ENCODE measurements around the gene LRPAP1.

Gene LRPAP1

GRCh38 chr4:3531318-3531878 lies 824 bp downstream of the LRPAP1 start:
- TF ChIP-seq, protein P1, sequence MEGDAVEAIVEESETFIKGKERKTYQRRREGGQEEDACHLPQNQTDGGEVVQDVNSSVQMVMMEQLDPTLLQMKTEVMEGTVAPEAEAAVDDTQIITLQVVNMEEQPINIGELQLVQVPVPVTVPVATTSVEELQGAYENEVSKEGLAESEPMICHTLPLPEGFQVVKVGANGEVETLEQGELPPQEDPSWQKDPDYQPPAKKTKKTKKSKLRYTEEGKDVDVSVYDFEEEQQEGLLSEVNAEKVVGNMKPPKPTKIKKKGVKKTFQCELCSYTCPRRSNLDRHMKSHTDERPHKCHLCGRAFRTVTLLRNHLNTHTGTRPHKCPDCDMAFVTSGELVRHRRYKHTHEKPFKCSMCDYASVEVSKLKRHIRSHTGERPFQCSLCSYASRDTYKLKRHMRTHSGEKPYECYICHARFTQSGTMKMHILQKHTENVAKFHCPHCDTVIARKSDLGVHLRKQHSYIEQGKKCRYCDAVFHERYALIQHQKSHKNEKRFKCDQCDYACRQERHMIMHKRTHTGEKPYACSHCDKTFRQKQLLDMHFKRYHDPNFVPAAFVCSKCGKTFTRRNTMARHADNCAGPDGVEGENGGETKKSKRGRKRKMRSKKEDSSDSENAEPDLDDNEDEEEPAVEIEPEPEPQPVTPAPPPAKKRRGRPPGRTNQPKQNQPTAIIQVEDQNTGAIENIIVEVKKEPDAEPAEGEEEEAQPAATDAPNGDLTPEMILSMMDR (IDR thresholded peaks at IDR 0.05; ENCODE audit: borderline replicate concordance, insufficient read depth, low read depth, low read length) = no peak
- H3K4me3 ChIP-seq (ENCODE audit: low read depth, low read length) = peak overlapping the region; percentile 96

DNA sequence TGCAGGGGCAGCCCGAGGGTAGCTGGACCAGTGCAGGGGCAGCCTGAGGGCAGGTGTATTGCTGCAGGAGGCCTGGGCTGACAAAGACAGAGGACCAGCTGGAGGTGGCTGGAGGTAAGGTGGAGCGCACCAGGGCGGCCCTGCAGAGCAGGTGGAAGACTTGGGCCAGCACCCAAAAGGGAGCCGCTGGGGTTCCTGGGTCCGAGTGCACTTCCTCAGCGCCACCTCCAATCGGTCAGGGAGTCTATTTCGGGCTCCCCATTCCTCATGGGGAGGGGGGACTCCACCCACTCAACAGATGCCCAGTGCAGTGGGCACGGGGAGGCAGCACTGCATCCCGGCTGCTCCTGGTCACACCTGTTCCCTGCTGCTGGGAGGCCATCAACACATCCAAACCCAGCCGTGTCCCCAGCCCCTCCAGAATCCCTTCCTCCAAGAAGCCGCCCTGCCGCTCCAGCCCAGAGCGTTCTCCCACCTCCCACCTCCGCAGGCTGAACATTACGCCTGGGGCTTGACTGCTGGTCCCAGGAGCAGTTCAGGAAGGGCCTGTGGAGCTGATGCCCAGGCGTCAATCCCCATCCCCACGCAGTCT lies 1.5 kb downstream of the LRPAP1 start:
- peak overlapping the region; percentile 96 for H3K4me3 ChIP-seq (ENCODE audit: low read depth, low read length)
- TF ChIP-seq, protein P1 (IDR thresholded peaks at IDR 0.05; ENCODE audit: borderline replicate concordance, insufficient read depth, low read depth, low read length) = no peak

GRCh38 chr4:3530051-3530450 lies 2.2 kb downstream of the LRPAP1 start:
- H3K4me3 ChIP-seq (ENCODE audit: low read depth, low read length) = no peak overlapping the region
- TF ChIP-seq, protein P1 (IDR thresholded peaks at IDR 0.05; ENCODE audit: borderline replicate concordance, insufficient read depth, low read depth, low read length) = no peak

DNA sequence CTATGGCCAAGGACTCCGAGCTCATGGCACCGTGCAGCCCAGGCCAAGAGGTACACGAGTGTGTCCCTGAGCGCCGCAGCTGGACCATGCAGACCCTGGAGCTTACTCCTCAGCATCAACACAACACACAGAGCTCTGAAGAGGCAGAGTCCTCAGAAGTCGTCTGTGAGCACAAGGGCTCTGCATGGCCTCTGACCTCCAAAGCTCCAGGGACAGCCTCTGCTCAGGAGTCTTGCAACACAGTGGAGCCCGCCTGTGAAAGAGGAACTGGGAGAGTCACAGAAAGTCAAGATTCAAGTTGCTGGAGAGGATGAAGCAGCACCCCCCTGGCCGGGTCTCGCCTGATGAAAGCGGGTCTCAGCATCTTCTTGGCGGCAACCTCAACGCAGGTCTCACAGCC lies 2.9 kb downstream of the LRPAP1 start:
- no peak overlapping the region for H3K4me3 ChIP-seq (ENCODE audit: low read depth, low read length)
- TF ChIP-seq, protein P1 (IDR thresholded peaks at IDR 0.05; ENCODE audit: borderline replicate concordance, insufficient read depth, low read depth, low read length) = no peak

DNA sequence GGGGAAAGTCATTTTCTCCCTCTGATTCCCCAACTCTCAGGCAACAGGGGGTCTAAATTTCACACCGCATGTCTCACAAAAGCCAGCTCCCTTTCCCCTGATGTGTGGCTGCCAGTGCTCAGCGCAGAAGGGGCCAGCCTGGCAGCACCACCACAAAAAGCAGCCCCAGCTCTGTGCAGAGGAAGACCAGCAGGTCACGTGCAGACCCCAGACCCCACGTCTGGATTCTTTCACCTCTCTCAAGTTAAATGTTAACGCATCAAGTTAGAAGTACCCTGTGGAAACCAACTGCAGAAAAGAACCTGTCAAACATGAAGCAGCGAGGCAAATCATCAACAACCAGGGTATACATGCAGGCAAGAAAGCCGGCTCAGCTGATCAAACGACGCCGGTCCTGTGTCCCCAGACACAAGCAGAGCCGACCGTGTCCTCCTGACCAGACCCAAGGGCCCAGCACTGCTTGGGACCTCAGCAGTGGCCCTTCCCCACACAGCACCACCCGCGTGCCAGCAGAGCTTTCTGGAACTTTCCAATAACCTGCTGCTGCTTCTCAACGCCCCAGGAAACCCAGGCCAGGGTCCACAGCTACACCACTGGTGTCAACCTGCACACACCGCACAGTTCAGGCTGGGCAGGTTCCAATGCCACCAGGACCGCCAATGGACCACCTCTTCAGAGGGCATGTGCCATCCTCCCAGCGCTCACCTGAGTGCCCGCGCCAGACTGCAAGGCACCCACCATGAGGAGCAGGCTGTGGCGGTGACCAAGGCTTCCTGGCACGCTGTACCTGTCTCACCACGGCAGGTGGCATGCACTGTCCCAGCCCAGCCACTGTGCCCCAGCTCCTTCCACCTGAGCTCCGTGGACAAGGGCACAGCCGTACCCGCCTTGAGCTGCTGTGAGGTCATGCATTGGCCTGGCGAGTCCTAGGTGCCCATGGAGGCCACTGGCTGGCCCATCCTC lies 4.0 kb downstream of the LRPAP1 start:
- TF ChIP-seq, protein P1 (IDR thresholded peaks at IDR 0.05; ENCODE audit: borderline replicate concordance, insufficient read depth, low read depth, low read length) = no peak
- no peak overlapping the region for H3K4me3 ChIP-seq (ENCODE audit: low read depth, low read length)

- TF ChIP-seq, protein P1 (IDR thresholded peaks at IDR 0.05; ENCODE audit: borderline replicate concordance, insufficient read depth, low read depth, low read length) = no peak
- no peak overlapping the region for H3K4me3 ChIP-seq (ENCODE audit: low read depth, low read length)
Measured at GRCh38 chr4:3527101-3527913, 4.9 kb downstream of the LRPAP1 start.
